Mesothelial cell of epicardium (in vitro differentiated cells): Measurements from ENCODE around the gene CBL. TPM values are rescaled to one million over a fixed set of nuclear protein-coding genes. Genes with fewer than 3 reads are reported as not detected.
"Not testable (repeated sequence)": the region's sequence is repeated elsewhere in the genome, so short reads cannot be mapped to it uniquely, and the experiment has no call there.

Experiments used
- DNase-seq, 2 experiments: peaks; one replicate each; pipeline ENCODE4 v3.0.0; 2021; ENCODE audit warnings: low spot score in 2 of 2; ENCODE audit not compliant: unreplicated experiment in 2 of 2
- H3K27ac Mint-ChIP-seq: 2 replicates; pipeline ENCODE4 v1.8.0; 2021; ENCODE audit warnings: mixed read lengths
- H3K27me3 Mint-ChIP-seq: 2 replicates; pipeline ENCODE4 v1.8.0; 2021; ENCODE audit warnings: low read depth, mixed read lengths
- H3K36me3 Mint-ChIP-seq: 2 replicates; pipeline ENCODE4 v1.8.0; 2021; ENCODE audit warnings: mixed read lengths
- H3K4me1 Mint-ChIP-seq: 2 replicates; pipeline ENCODE4 v1.8.0; 2021; ENCODE audit warnings: mixed read lengths
- H3K4me3 Mint-ChIP-seq: 2 replicates; pipeline ENCODE4 v1.8.0; 2021; ENCODE audit warnings: mild to moderate bottlenecking, moderate library complexity, mixed read lengths
- H3K9me3 Mint-ChIP-seq: 2 replicates; pipeline ENCODE4 v1.8.0; 2021; ENCODE audit warnings: mixed read lengths
- CTCF ChIP-seq: fragments of 200-600 bp; sonication (generic); IDR thresholded peaks from one replicate; pipeline ENCODE4 v1.5.0; 2021; ENCODE audit warnings: antibody characterized with exemption; ENCODE audit not compliant: unreplicated experiment
- total RNA-seq: library from RNA; stranded (reverse); gene quantifications from 3 replicates; pipeline ENCODE4 v1.2.1, GENCODE V29; 2021

The CBL gene
- total RNA-seq, 1 donor from 2014 or later, result 27.5 TPM

- H3K36me3 Mint-ChIP-seq, result peaks cover 3% of the 10 kb centered on the region
- no peak for TF ChIP-seq CTCF
- H3K27me3 Mint-ChIP-seq, result no peaks in the 10 kb centered on the region
- no peak for DNase-seq
- no peak overlapping the region for H3K4me3 Mint-ChIP-seq
- H3K4me1 Mint-ChIP-seq, result peaks cover 6% of the 10 kb centered on the region
- peak overlapping the region; percentile 55 for H3K27ac Mint-ChIP-seq
- H3K9me3 Mint-ChIP-seq, result no peaks in the 10 kb centered on the region
Measured at GRCh38 chr11:119222308-119222707, 16.2 kb downstream of the CBL start.

GRCh38 chr11:119222891-119223290, 16.8 kb downstream of the CBL start:
- Mint-ChIP-seq H3K36me3 (peaks cover 3% of the 10 kb centered on the region), H3K27ac (no peak overlapping the region), H3K4me3 (no peak overlapping the region), H3K27me3 (no peaks in the 10 kb centered on the region), H3K9me3 (no peaks in the 10 kb centered on the region), H3K4me1 (peaks cover 6% of the 10 kb centered on the region)
- no peak for DNase-seq
- no peak for TF ChIP-seq CTCF

GRCh38 chr11:119223856-119224255, 17.7 kb downstream of the CBL start:
- Mint-ChIP-seq H3K4me3 (no peak overlapping the region), H3K4me1 (peaks cover 6% of the 10 kb centered on the region), H3K27ac (no peak overlapping the region), H3K36me3 (peaks cover 3% of the 10 kb centered on the region), H3K27me3 (no peaks in the 10 kb centered on the region), H3K9me3 (no peaks in the 10 kb centered on the region)
- DNase-seq, result no peak
- TF ChIP-seq CTCF, result no peak

GRCh38 chr11:119228535-119229287, 22.6 kb downstream of the CBL start:
- peaks cover 12% of the 10 kb centered on the region for H3K36me3 Mint-ChIP-seq
- H3K27ac Mint-ChIP-seq, result peak overlapping the region; percentile 5
- not testable (repeated sequence) for H3K4me3 Mint-ChIP-seq, H3K9me3 Mint-ChIP-seq, H3K27me3 Mint-ChIP-seq, H3K4me1 Mint-ChIP-seq, DNase-seq

GRCh38 chr11:119229288-119229672, 23.1 kb downstream of the CBL start:
- Mint-ChIP-seq H3K4me3 (no peak overlapping the region), H3K27ac (peak overlapping the region; percentile 5), H3K4me1 (peaks cover 6% of the 10 kb centered on the region), H3K27me3 (no peaks in the 10 kb centered on the region), H3K36me3 (peaks cover 11% of the 10 kb centered on the region), H3K9me3 (no peaks in the 10 kb centered on the region)
- DNase-seq, result no peak
- TF ChIP-seq CTCF, result no peak

- Mint-ChIP-seq H3K27ac (no peak overlapping the region), H3K9me3 (no peaks in the 10 kb centered on the region), H3K27me3 (no peaks in the 10 kb centered on the region), H3K4me3 (no peak overlapping the region), H3K36me3 (peaks cover 15% of the 10 kb centered on the region), H3K4me1 (peaks cover 6% of the 10 kb centered on the region)
- no peak for DNase-seq
- TF ChIP-seq CTCF, result no peak
Measured at GRCh38 chr11:119229741-119230140, 23.6 kb downstream of the CBL start.
